Mesenchymal stem cell (in vitro differentiated cells and primary cell): ENCODE measurements around the gene TMEM237.

ENCODE experiments used
- DNase-seq: peaks from one replicate; pipeline ENCODE4 v3.0.0-alpha.2; 2013
- H2AFZ ChIP-seq: one replicate; pipeline ENCODE4 v1.6.1; 2013; ENCODE audit warnings: low read depth, mild to moderate bottlenecking, control low read depth, inconsistent platforms, low read length, moderate library complexity
- H2AK5ac ChIP-seq: 2 replicates; pipeline ENCODE4 v1.6.1; 2013; ENCODE audit warnings: low read length, moderate library complexity, mild to moderate bottlenecking, inconsistent platforms; ENCODE audit not compliant: severe bottlenecking
- H2BK120ac ChIP-seq: one replicate; pipeline ENCODE4 v1.6.1; 2013; ENCODE audit warnings: low read depth, mild to moderate bottlenecking, inconsistent platforms, low read length, moderate library complexity
- H2BK12ac ChIP-seq, 2 experiments: one replicate each; pipeline ENCODE4 v1.6.1; 2013; ENCODE audit warnings: inconsistent platforms in 2 of 2, low read length in 2 of 2, mild to moderate bottlenecking in 2 of 2, moderate library complexity in 2 of 2, control low read depth in 1 of 2
- H2BK15ac ChIP-seq: one replicate; pipeline ENCODE4 v1.6.1; 2013; ENCODE audit warnings: mild to moderate bottlenecking, low read depth, inconsistent platforms; ENCODE audit not compliant: poor library complexity, severe bottlenecking
- H2BK5ac ChIP-seq: 2 replicates; pipeline ENCODE4 v1.6.1; 2013; ENCODE audit warnings: low read depth, mild to moderate bottlenecking, low read length, control low read depth, inconsistent platforms; ENCODE audit not compliant: poor library complexity, severe bottlenecking
- H3K14ac ChIP-seq, 2 experiments: one replicate each; pipeline ENCODE4 v1.6.1; 2013; ENCODE audit warnings: inconsistent platforms in 2 of 2, low read length in 2 of 2, control low read depth in 1 of 2, mild to moderate bottlenecking in 1 of 2, moderate library complexity in 1 of 2
- H3K18ac ChIP-seq, 2 experiments: one replicate each; pipeline ENCODE4 v1.6.1; 2013; ENCODE audit warnings: inconsistent platforms in 2 of 2, low read length in 2 of 2, control low read depth in 1 of 2, low read depth in 1 of 2, mild to moderate bottlenecking in 1 of 2
- H3K23ac ChIP-seq, 2 experiments: one replicate each; pipeline ENCODE4 v1.6.1; 2013; ENCODE audit warnings: inconsistent platforms in 2 of 2, low read length in 2 of 2, mild to moderate bottlenecking in 2 of 2, moderate library complexity in 2 of 2, control low read depth in 1 of 2
- H3K27ac ChIP-seq: 2 replicates; pipeline ENCODE4 v1.5.1; 2013; ENCODE audit warnings: mild to moderate bottlenecking, moderate library complexity, low read length, control low read depth, inconsistent platforms; ENCODE audit not compliant: poor library complexity, severe bottlenecking
- H3K27me3 ChIP-seq, 2 experiments: 2 replicates each; pipeline versions ENCODE4 v1.6.1 to v1.7.0; 2013; ENCODE audit warnings: low read length in 2 of 2, mild to moderate bottlenecking in 2 of 2, moderate library complexity in 2 of 2, control low read depth in 1 of 2, inconsistent platforms in 1 of 2; ENCODE audit not compliant: control insufficient read depth in 1 of 2, insufficient read depth in 1 of 2
- H3K36me3 ChIP-seq, 2 experiments: 2 replicates each; pipeline versions ENCODE4 v1.6.1 to v1.7.0; 2013; ENCODE audit warnings: low read length in 2 of 2, control low read depth in 1 of 2, inconsistent platforms in 1 of 2, low read depth in 1 of 2, mild to moderate bottlenecking in 1 of 2; ENCODE audit not compliant: insufficient read depth in 2 of 2, control insufficient read depth in 1 of 2
- H3K4ac ChIP-seq, 2 experiments: one replicate each; pipeline ENCODE4 v1.6.1; 2013; ENCODE audit warnings: inconsistent platforms in 2 of 2, low read length in 2 of 2, mild to moderate bottlenecking in 2 of 2, moderate library complexity in 2 of 2, control low read depth in 1 of 2, low read depth in 1 of 2
- H3K4me1 ChIP-seq: 2 replicates; pipeline ENCODE4 v1.6.1; 2013; ENCODE audit warnings: low read depth, low read length, control low read depth; ENCODE audit not compliant: control insufficient read depth, insufficient read depth
- H3K4me2 ChIP-seq: 2 replicates; pipeline ENCODE4 v1.6.1; 2013; ENCODE audit warnings: low read length, mild to moderate bottlenecking, inconsistent platforms; ENCODE audit not compliant: poor library complexity, severe bottlenecking
- H3K4me3 ChIP-seq, 2 experiments: 2 replicates each; pipeline versions ENCODE4 v1.5.1 to v1.7.0; 2013; ENCODE audit warnings: low read length in 2 of 2, mild to moderate bottlenecking in 2 of 2, control low read depth in 1 of 2, low read depth in 1 of 2; ENCODE audit not compliant: insufficient read depth in 1 of 2
- H3K79me1 ChIP-seq: replicated peaks from 2 replicates; pipeline ENCODE4 v1.6.1; 2013; ENCODE audit warnings: mild to moderate bottlenecking, control low read depth, low read length, inconsistent platforms; ENCODE audit not compliant: poor library complexity, severe bottlenecking
- H3K9ac ChIP-seq: 2 replicates; pipeline ENCODE4 v1.7.0; 2013; ENCODE audit warnings: mild to moderate bottlenecking, low read length, moderate library complexity
- H3K9me3 ChIP-seq: 2 replicates; pipeline ENCODE4 v1.7.0; 2013; ENCODE audit warnings: mild to moderate bottlenecking, low read length; ENCODE audit not compliant: control insufficient read depth
- H4K8ac ChIP-seq: one replicate; pipeline ENCODE4 v1.6.1; 2013; ENCODE audit warnings: inconsistent platforms, mild to moderate bottlenecking, low read length, moderate library complexity
- H4K91ac ChIP-seq: one replicate; pipeline ENCODE4 v1.6.1; 2013; ENCODE audit warnings: mild to moderate bottlenecking, low read length, inconsistent platforms
- WGBS: methylation state at CpG from one replicate; pipeline ENCODE4 v1.1.7; 2013; ENCODE audit warnings: mixed read lengths; 5-methylcytosine and 5-hydroxymethylcytosine counted together

Gene TMEM237

DNA sequence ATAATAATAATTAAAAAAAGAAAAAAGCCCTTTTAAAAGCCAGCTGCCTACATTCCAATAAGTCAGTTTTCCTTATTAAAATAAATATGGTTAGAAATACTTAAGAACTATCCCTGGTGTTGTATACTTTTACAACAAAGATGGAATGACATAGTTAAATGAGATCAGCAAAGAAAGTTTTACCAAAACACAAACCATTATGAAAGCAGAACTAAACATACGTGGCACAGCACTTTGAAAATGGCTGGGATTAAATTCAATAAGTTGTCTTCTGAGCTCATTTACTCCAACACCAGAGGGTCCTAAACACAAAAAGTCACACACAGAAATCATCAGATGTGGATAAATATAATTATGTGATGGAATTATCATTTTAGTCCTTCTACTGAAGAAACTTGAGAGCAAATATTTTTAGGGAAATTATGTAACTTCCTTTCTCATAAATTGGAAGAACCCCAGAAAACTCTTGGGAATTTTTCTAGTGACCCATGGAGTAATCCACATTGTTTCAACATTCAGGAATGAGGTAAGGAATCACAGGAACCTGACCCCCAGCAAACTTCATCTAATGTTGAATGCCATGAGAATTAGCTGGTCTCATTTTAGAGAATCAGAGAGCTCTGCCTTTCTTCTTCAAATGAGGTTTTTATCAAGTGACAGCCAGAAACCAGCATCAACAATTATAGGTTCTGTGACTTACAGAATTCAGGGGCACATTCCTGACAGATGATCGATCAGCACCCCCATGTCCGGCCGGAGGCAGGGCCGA, 11.5 kb upstream of the TMEM237 start:
- no peak overlapping the region for H3K4ac ChIP-seq
- H4K91ac ChIP-seq: no peak overlapping the region
- H3K27ac ChIP-seq: peak overlapping the region; percentile 88
- H2BK5ac ChIP-seq: peak overlapping the region; percentile 1
- H3K4me2 ChIP-seq: no peak overlapping the region
- WGBS: 50% methylated on average over 4 of the region's 5 CpGs
- DNase-seq: peak; percentile 39
- H3K27me3 ChIP-seq: no peaks in the 10 kb centered on the region
- peak overlapping the region; percentile 75 for H2AK5ac ChIP-seq
- no peak overlapping the region for H2BK120ac ChIP-seq
- H3K9ac ChIP-seq: peak overlapping the region; percentile 60
- no peaks in the 10 kb centered on the region for H3K79me1 ChIP-seq
- H3K4me1 ChIP-seq: peaks cover 13% of the 10 kb centered on the region
- no peak overlapping the region for H2BK15ac ChIP-seq
- H3K23ac ChIP-seq: no peak overlapping the region
- H4K8ac ChIP-seq: peak overlapping the region; percentile 82
- no peak overlapping the region for H2AFZ ChIP-seq
- H3K4me3 ChIP-seq: no peak overlapping the region
- H3K14ac ChIP-seq: no peak overlapping the region
- no peak overlapping the region for H2BK12ac ChIP-seq
- no peaks in the 10 kb centered on the region for H3K9me3 ChIP-seq
- H3K18ac ChIP-seq: no peak overlapping the region
- H3K36me3 ChIP-seq: no peaks in the 10 kb centered on the region

DNA sequence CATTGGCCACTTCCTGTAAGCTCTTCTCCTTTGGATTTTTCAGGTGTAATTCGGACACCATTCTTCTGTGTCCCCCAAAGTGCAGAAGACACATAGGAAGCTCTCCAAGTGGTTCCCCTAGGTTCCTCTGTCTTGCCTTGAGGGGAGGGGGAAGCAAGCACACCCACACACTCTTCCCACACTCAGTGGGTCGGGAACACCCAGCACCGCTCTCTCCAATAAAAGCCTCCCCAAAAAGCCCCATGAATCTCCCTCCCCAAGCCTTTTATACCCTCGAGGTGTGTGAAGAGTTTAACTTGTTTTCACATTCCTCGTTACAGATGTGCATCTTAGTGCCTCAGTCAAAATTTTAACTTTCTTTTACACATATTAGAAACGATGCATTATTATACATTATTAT, 9.9 kb upstream of the TMEM237 start:
- H2BK120ac ChIP-seq: no peak overlapping the region
- no peak overlapping the region for H2BK5ac ChIP-seq
- no peak overlapping the region for H3K18ac ChIP-seq
- H4K8ac ChIP-seq: no peak overlapping the region
- H4K91ac ChIP-seq: no peak overlapping the region
- H3K36me3 ChIP-seq: no peaks in the 10 kb centered on the region
- no peak overlapping the region for H2BK12ac ChIP-seq
- no peaks in the 10 kb centered on the region for H3K27me3 ChIP-seq
- 91% methylated on average over 4 of the region's 6 CpGs for WGBS
- H2BK15ac ChIP-seq: no peak overlapping the region
- H3K4ac ChIP-seq: peak overlapping the region; percentile 11 to 30
- peak overlapping the region; percentile 37 for H2AFZ ChIP-seq
- peaks cover 13% of the 10 kb centered on the region for H3K4me1 ChIP-seq
- H3K4me3 ChIP-seq: peak overlapping the region in 1 of 2 experiments; percentile 52
- DNase-seq: no peak
- H3K27ac ChIP-seq: peak overlapping the region; percentile 87
- peak overlapping the region; percentile 47 for H2AK5ac ChIP-seq
- H3K4me2 ChIP-seq: no peak overlapping the region
- no peaks in the 10 kb centered on the region for H3K79me1 ChIP-seq
- no peak overlapping the region for H3K23ac ChIP-seq
- no peaks in the 10 kb centered on the region for H3K9me3 ChIP-seq
- H3K14ac ChIP-seq: no peak overlapping the region
- H3K9ac ChIP-seq: peak overlapping the region; percentile 73

DNA sequence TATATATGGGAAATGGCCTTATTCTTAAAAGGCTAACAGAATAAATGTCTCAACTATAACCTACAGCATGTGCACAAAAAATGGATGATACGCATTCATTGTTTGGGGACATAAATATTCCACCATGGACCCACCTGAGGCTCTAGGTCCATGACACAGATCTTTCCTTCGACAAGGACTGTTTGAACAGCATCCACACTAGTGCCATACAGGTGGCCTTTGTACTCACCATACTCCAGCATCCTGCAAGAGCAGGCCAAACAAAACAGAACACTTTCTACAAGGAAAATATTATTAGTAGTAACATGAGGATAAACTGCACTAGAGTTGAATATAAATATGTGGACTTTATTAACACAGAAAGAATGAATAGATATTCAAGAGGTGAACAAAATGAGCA, 6.1 kb upstream of the TMEM237 start:
- Histone ChIP-seq H3K4me1 (peaks cover 2% of the 10 kb centered on the region), H3K4me3 (no peak overlapping the region), H3K4me2 (no peak overlapping the region), H3K4ac (no peak overlapping the region), H2BK12ac (no peak overlapping the region), H3K36me3 (no peaks in the 10 kb centered on the region), H4K8ac (no peak overlapping the region), H3K27ac (no peak overlapping the region), H3K27me3 (no peaks in the 10 kb centered on the region), H3K9ac (no peak overlapping the region), H3K23ac (no peak overlapping the region), H2BK120ac (no peak overlapping the region), H4K91ac (no peak overlapping the region), H2AK5ac (no peak overlapping the region), H2BK5ac (no peak overlapping the region), H2AFZ (no peak overlapping the region), H3K18ac (no peak overlapping the region), H3K79me1 (no peaks in the 10 kb centered on the region), H3K14ac (no peak overlapping the region), H3K9me3 (no peaks in the 10 kb centered on the region), H2BK15ac (no peak overlapping the region)
- 98% methylated on average over 2 of the region's 2 CpGs for whole genome bisulfite sequencing
- no peak for DNase-seq

DNA sequence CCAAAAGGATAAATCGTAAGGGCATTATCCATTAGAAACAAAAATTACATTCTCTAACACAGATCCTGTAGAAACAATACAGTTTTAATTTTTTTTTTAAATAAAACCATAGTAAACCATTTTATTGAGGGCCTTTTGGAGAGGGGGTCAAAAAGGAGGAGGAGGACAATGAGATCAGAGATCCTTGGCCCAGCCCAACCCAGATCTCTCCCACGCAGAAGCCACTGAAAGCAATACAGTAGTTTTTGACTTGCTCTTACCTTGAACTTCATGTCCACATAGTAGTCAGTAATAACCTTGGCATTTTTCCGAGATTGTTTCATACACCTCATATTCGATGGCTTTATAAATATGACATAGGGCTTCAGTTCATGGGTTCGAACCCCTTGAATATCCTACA, 4.1 kb upstream of the TMEM237 start:
- no peak overlapping the region for H3K4me2 ChIP-seq
- H2BK5ac ChIP-seq: no peak overlapping the region
- no peak overlapping the region for H2AFZ ChIP-seq
- H3K27me3 ChIP-seq: no peaks in the 10 kb centered on the region
- H2BK120ac ChIP-seq: no peak overlapping the region
- no peak overlapping the region for H4K8ac ChIP-seq
- H3K27ac ChIP-seq: no peak overlapping the region
- H2BK15ac ChIP-seq: no peak overlapping the region
- H3K36me3 ChIP-seq: no peaks in the 10 kb centered on the region
- H3K79me1 ChIP-seq: peaks cover 4% of the 10 kb centered on the region
- no peaks in the 10 kb centered on the region for H3K4me1 ChIP-seq
- H3K18ac ChIP-seq: no peak overlapping the region
- H2AK5ac ChIP-seq: no peak overlapping the region
- no peak overlapping the region for H3K23ac ChIP-seq
- no peak overlapping the region for H3K4ac ChIP-seq
- H3K14ac ChIP-seq: no peak overlapping the region
- H4K91ac ChIP-seq: no peak overlapping the region
- no peak overlapping the region for H3K4me3 ChIP-seq
- no peak overlapping the region for H3K9ac ChIP-seq
- H2BK12ac ChIP-seq: no peak overlapping the region
- WGBS: 85% methylated on average over 3 of the region's 5 CpGs
- no peak for DNase-seq
- no peaks in the 10 kb centered on the region for H3K9me3 ChIP-seq
